ENCODE measurements around the gene CYFIP1. TPM values are rescaled to one million over a fixed set of nuclear protein-coding genes. Genes with fewer than 3 reads are reported as not detected.

CYFIP1 gene
- polyA plus RNA-seq, 1 donor from 2014 or later = 9.3 TPM

- no peak overlapping the region for H3K4me3 ChIP-seq (ENCODE audit: low read length)
- TF ChIP-seq POLR2AphosphoS5 (IDR thresholded peaks at IDR 0.05) (no peak), SMC3 (conservative IDR thresholded peaks at IDR 0.05; ENCODE audit: poor library complexity) (no peak), TAF1 (IDR thresholded peaks at IDR 0.05; ENCODE audit: low read depth) (no peak), MXI1 (conservative IDR thresholded peaks at IDR 0.05; ENCODE audit: poor library complexity, severe bottlenecking) (no peak), EP300 (conservative IDR thresholded peaks at IDR 0.05; ENCODE audit: poor library complexity, severe bottlenecking) (no peak), EZH2 (IDR thresholded peaks at IDR 0.05; ENCODE audit: borderline replicate concordance, insufficient read depth, low read length, poor library complexity, severe bottlenecking) (no peak), REST (IDR thresholded peaks at IDR 0.05; ENCODE audit: borderline replicate concordance) (no peak), RAD21 (conservative IDR thresholded peaks at IDR 0.05) (no peak)
- TF ChIP-seq, protein P1, sequence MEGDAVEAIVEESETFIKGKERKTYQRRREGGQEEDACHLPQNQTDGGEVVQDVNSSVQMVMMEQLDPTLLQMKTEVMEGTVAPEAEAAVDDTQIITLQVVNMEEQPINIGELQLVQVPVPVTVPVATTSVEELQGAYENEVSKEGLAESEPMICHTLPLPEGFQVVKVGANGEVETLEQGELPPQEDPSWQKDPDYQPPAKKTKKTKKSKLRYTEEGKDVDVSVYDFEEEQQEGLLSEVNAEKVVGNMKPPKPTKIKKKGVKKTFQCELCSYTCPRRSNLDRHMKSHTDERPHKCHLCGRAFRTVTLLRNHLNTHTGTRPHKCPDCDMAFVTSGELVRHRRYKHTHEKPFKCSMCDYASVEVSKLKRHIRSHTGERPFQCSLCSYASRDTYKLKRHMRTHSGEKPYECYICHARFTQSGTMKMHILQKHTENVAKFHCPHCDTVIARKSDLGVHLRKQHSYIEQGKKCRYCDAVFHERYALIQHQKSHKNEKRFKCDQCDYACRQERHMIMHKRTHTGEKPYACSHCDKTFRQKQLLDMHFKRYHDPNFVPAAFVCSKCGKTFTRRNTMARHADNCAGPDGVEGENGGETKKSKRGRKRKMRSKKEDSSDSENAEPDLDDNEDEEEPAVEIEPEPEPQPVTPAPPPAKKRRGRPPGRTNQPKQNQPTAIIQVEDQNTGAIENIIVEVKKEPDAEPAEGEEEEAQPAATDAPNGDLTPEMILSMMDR (IDR thresholded peaks at IDR 0.05; ENCODE audit: poor library complexity, severe bottlenecking) = no peak
- no peaks in the 10 kb centered on the region for H3K79me2 ChIP-seq (replicated peaks; ENCODE audit: insufficient read depth, low read length)
- no peaks in the 10 kb centered on the region for H4K20me1 ChIP-seq (ENCODE audit: insufficient read depth)
- no peaks in the 10 kb centered on the region for H3K9me2 ChIP-seq (ENCODE audit: insufficient read depth, low read length)
- no peak overlapping the region for H3K9ac ChIP-seq (ENCODE audit: low read length)
- H3K9me3 ChIP-seq (ENCODE audit: low read length) = no peaks in the 10 kb centered on the region
- no peaks in the 10 kb centered on the region for H3K36me3 ChIP-seq (ENCODE audit: insufficient read depth, low read length)
- H3K4me2 ChIP-seq (ENCODE audit: low read length) = no peak overlapping the region
- H2AFZ ChIP-seq (ENCODE audit: low read depth, low read length) = no peak overlapping the region
- H3K27ac ChIP-seq (ENCODE audit: low read length) = no peak overlapping the region
- no peaks in the 10 kb centered on the region for H3F3A ChIP-seq (ENCODE audit: insufficient read depth, low read length, poor library complexity, severe bottlenecking)
- H3K27me3 ChIP-seq (ENCODE audit: insufficient read depth, low read depth, low read length) = no peaks in the 10 kb centered on the region
These were observed 78.1 kb downstream of the CYFIP1 start for GRCh38 chr15:22902046-22902445.

DNA sequence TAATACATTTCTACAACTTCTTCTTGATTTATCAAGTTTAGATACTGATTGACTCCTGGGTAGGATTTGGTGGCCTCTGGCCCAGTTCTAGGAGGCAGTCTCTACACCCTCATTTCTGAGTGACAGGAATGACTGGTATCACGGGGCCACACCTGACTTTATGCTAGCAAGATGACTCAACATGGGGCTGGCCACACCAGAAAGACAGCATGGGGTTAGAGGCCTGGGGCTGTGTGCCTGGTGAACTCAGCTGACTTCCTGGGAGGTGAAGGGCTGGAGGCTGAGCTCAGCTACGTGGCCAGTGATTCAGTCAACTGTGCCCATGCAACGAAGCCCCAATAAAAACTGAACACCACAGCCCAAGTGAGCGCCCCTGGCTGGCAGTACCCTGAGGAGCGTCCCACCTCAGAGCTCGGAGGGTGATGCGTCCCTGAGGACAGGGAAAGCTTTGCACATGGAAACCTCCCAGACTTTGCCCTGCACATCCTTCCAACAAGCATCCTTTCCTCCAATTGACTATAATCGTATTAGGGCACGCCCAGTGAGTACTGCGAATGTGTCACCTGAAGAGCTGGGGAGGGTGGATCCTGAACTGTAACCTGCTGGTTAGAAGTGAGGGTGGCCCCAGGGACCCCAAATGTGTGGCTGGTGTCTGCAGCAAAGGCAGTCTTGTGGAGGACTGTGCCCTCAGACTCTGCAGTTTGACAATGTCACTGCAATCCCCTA lies 84.5 kb downstream of the CYFIP1 start:
- H3K79me2 ChIP-seq (replicated peaks; ENCODE audit: insufficient read depth, low read length) = no peaks in the 10 kb centered on the region
- H3K27me3 ChIP-seq (ENCODE audit: insufficient read depth, low read depth, low read length) = no peaks in the 10 kb centered on the region
- H3K36me3 ChIP-seq (ENCODE audit: insufficient read depth, low read length) = no peaks in the 10 kb centered on the region

More for the DNA sequence above, 84.5 kb downstream of the CYFIP1 start:
- TF ChIP-seq REST (IDR thresholded peaks at IDR 0.05; ENCODE audit: borderline replicate concordance) (no peak), EP300 (conservative IDR thresholded peaks at IDR 0.05; ENCODE audit: poor library complexity, severe bottlenecking) (no peak), RAD21 (conservative IDR thresholded peaks at IDR 0.05) (no peak), EZH2 (IDR thresholded peaks at IDR 0.05; ENCODE audit: borderline replicate concordance, insufficient read depth, low read length, poor library complexity, severe bottlenecking) (no peak), MXI1 (conservative IDR thresholded peaks at IDR 0.05; ENCODE audit: poor library complexity, severe bottlenecking) (no peak), TAF1 (IDR thresholded peaks at IDR 0.05; ENCODE audit: low read depth) (no peak), SMC3 (conservative IDR thresholded peaks at IDR 0.05; ENCODE audit: poor library complexity) (no peak), POLR2AphosphoS5 (IDR thresholded peaks at IDR 0.05) (no peak)
- TF ChIP-seq, protein P1 (IDR thresholded peaks at IDR 0.05; ENCODE audit: poor library complexity, severe bottlenecking) = no peak
- Histone ChIP-seq H3K9me3 (ENCODE audit: low read length) (no peaks in the 10 kb centered on the region), H3K9ac (ENCODE audit: low read length) (no peak overlapping the region), H3K4me3 (ENCODE audit: low read length) (no peak overlapping the region), H4K20me1 (ENCODE audit: insufficient read depth) (no peaks in the 10 kb centered on the region), H3K27ac (ENCODE audit: low read length) (no peak overlapping the region), H3F3A (ENCODE audit: insufficient read depth, low read length, poor library complexity, severe bottlenecking) (no peaks in the 10 kb centered on the region), H3K9me2 (ENCODE audit: insufficient read depth, low read length) (no peaks in the 10 kb centered on the region), H2AFZ (ENCODE audit: low read depth, low read length) (no peak overlapping the region), H3K4me2 (ENCODE audit: low read length) (no peak overlapping the region)

Data from neural cell (in vitro differentiated cells).